HCT116 (cell line): Measurements from ENCODE around the gene HOXD10. TPM values are rescaled to one million over a fixed set of nuclear protein-coding genes. Genes with fewer than 3 reads are reported as not detected.

Source experiments
- ATAC-seq: fragments of 200-7000 bp; cut with Tn5 transposase; 2 replicates; pipeline ENCODE4 v1.9.1; 2020; ENCODE audit warnings: mild to moderate bottlenecking, moderate library complexity
- BruUV-seq: library from RNA; stranded (reverse); fragments of 400-500 nt; replicated peaks from 2 replicates; lab custom pipeline; 2021; lab: Mats Ljungman, UMichigan
- CTCF ChIA-PET: fragments of 300-600 bp; sonication (Branson Sonifier 250); formaldehyde crosslinking; loops from one replicate; lab custom pipeline; 2021; ENCODE audit warnings: antibody characterized with exemption; lab: Charles Lee
- POLR2A ChIA-PET: fragments of 300-600, 350-600 bp; sonication (Branson Sonifier 250); formaldehyde crosslinking; loops from one replicate; lab custom pipeline; 2021; ENCODE audit warnings: antibody characterized with exemption; lab: Charles Lee
- RAD21 ChIA-PET, 2 experiments: fragments of 300-600 bp; sonication (Branson Sonifier 250); formaldehyde crosslinking; loops; one replicate each; lab custom pipeline; 2023; ENCODE audit warnings: low total read pairs in 2 of 2; ENCODE audit not compliant: uncharacterized antibody in 2 of 2, unreplicated experiment in 2 of 2, low non-redundant PET in 1 of 2; lab: Charles Lee
- DNase-seq: peaks from one replicate; pipeline ENCODE4 v3.0.0-alpha.2; 2010; ENCODE audit warnings: low read depth, low spot score
- H2AFZ ChIP-seq: fragments of 200-600 bp; shearing (Covaris generic), sonication (generic); 2 replicates; pipeline ENCODE4 v1.6.1; 2017; ENCODE audit warnings: low read depth, mixed run types, mixed read lengths, antibody characterized with exemption, low read length; ENCODE audit not compliant: poor library complexity, severe bottlenecking
- H3K27ac ChIP-seq: 2 replicates; pipeline ENCODE4 v1.5.1; 2012; ENCODE audit warnings: low read depth, low read length
- H3K27me3 ChIP-seq: fragments of 200-600 bp; sonication (generic); 2 replicates; pipeline ENCODE4 v1.6.1; 2016; ENCODE audit warnings: mixed run types, low read length, mixed read lengths; ENCODE audit not compliant: insufficient read depth
- H3K36me3 ChIP-seq, 2 experiments: fragments of 200-500 bp in 1 of 2; fragments of 200-600 bp in 1 of 2; sonication (Bioruptor generic) in 1 of 2; sonication (generic) in 1 of 2; 2 replicates each; pipeline versions ENCODE4 v1.5.1 to v1.6.1; 2014 to 2016; ENCODE audit warnings: low read length in 2 of 2, inconsistent platforms in 1 of 2, mixed read lengths in 1 of 2, mixed run types in 1 of 2; ENCODE audit not compliant: insufficient read depth in 2 of 2, control insufficient read depth in 1 of 2
- H3K4me1 ChIP-seq, 2 experiments: fragments of 200-600 bp in 1 of 2; sonication (generic) in 1 of 2; 2 replicates each; pipeline versions ENCODE4 v1.5.1 to v1.6.1; 2012 to 2017; ENCODE audit warnings: low read length in 2 of 2, inconsistent platforms in 1 of 2, mild to moderate bottlenecking in 1 of 2, mixed read lengths in 1 of 2, mixed run types in 1 of 2, moderate library complexity in 1 of 2; ENCODE audit not compliant: insufficient read depth in 2 of 2, control insufficient read depth in 1 of 2
- H3K4me2 ChIP-seq: fragments of 200-600 bp; sonication (generic); 2 replicates; pipeline ENCODE4 v1.6.1; 2017; ENCODE audit warnings: mixed run types, low read length, mixed read lengths
- H3K4me3 ChIP-seq, 2 experiments: fragments of 200-600 bp in 1 of 2; sonication (generic) in 1 of 2; replicated peaks in 1 of 2; 2 replicates each; pipeline ENCODE4 v1.5.1; 2011 to 2016; ENCODE audit warnings: low read length in 2 of 2, control low read depth in 1 of 2, low read depth in 1 of 2, mild to moderate bottlenecking in 1 of 2, mixed read lengths in 1 of 2, mixed run types in 1 of 2
- H3K79me2 ChIP-seq: fragments of 200-600 bp; sonication (generic); 2 replicates; pipeline ENCODE4 v1.6.1; 2017; ENCODE audit warnings: mild to moderate bottlenecking, mixed run types, low read length, moderate library complexity, mixed read lengths; ENCODE audit not compliant: insufficient read depth
- H3K9ac ChIP-seq: fragments of 200-600 bp; sonication (generic); 2 replicates; pipeline ENCODE4 v1.6.1; 2016; ENCODE audit warnings: low read length, mixed read lengths
- H3K9me2 ChIP-seq: fragments of 200-600 bp; sonication (generic), shearing (Covaris generic); 2 replicates; pipeline ENCODE4 v1.6.1; 2017; ENCODE audit warnings: mixed run types, mild to moderate bottlenecking, moderate library complexity; ENCODE audit not compliant: insufficient read depth
- H3K9me3 ChIP-seq, 2 experiments: fragments of 200-500 bp in 1 of 2; fragments of 200-600 bp in 1 of 2; sonication (Bioruptor generic) in 1 of 2; sonication (generic) in 1 of 2; 2 replicates each; pipeline ENCODE4 v1.6.1; 2014 to 2017; ENCODE audit warnings: low read length in 2 of 2, mixed read lengths in 2 of 2, inconsistent platforms in 1 of 2, low read depth in 1 of 2, mild to moderate bottlenecking in 1 of 2, mixed run types in 1 of 2, moderate library complexity in 1 of 2; ENCODE audit not compliant: control insufficient read depth in 1 of 2, insufficient read depth in 1 of 2
- H4K20me1 ChIP-seq: fragments of 200-600 bp; sonication (generic), shearing (Covaris generic); 2 replicates; pipeline ENCODE4 v1.6.1; 2017; ENCODE audit warnings: mixed run types, mild to moderate bottlenecking, moderate library complexity; ENCODE audit not compliant: insufficient read depth
- CBX3 ChIP-seq: IDR thresholded peaks from 2 replicates; pipeline ENCODE4 v1.6.1; 2012; ENCODE audit warnings: low read depth
- EGR1 ChIP-seq: IDR thresholded peaks from 2 replicates; pipeline ENCODE4 v1.6.1; 2012; ENCODE audit warnings: low read depth
- ELF1 ChIP-seq: IDR thresholded peaks from 2 replicates; pipeline ENCODE4 v1.6.1; 2012; ENCODE audit warnings: low read depth, borderline replicate concordance
- EZH2 ChIP-seq: fragments of 200-600 bp; sonication (generic); IDR thresholded peaks from 2 replicates; pipeline ENCODE4 v1.6.1; 2017; ENCODE audit warnings: antibody characterized with exemption, mixed run types
- FOSL1 ChIP-seq: IDR thresholded peaks from 2 replicates; pipeline ENCODE4 v1.6.1; 2012; ENCODE audit warnings: low read depth
- JUND ChIP-seq: IDR thresholded peaks from 2 replicates; pipeline ENCODE4 v1.6.1; 2012
- RAD21 ChIP-seq: IDR thresholded peaks from 2 replicates; pipeline ENCODE4 v1.6.1; 2012; ENCODE audit warnings: low read depth, mild to moderate bottlenecking
- SIN3A ChIP-seq: IDR thresholded peaks from 2 replicates; pipeline ENCODE4 v1.6.1; 2012; ENCODE audit warnings: low read depth
- YY1 ChIP-seq: IDR thresholded peaks from 2 replicates; pipeline ENCODE4 v1.6.1; 2011; ENCODE audit warnings: low read length, low read depth, moderate library complexity, mild to moderate bottlenecking; ENCODE audit not compliant: insufficient replicate concordance; ENCODE audit errors: extremely low read depth
- ZNF274 ChIP-seq: fragments of 200-500 bp; sonication (Bioruptor generic); IDR thresholded peaks from 2 replicates; pipeline ENCODE4 v1.6.1; 2014; ENCODE audit warnings: mild to moderate bottlenecking, low read depth, low read length, inconsistent platforms
- intact Hi-C: fragments of 100-400 bp; cut with micrococcal nuclease; formaldehyde crosslinking; loops from 2 replicates; pipeline ENCODE4 v1.10.0; 2022
- total RNA-seq: library from RNA; stranded (reverse); gene quantifications from one replicate; pipeline ENCODE4 v1.2.1, GENCODE V29; 2021; ENCODE audit not compliant: unreplicated experiment
- TF ChIP-seq, protein P1 (sequence below): IDR thresholded peaks from 2 replicates; pipeline ENCODE4 v1.6.1; 2012; ENCODE audit warnings: low read depth

HOXD10 gene
- total RNA-seq, 1 experiment from 2014 or later: not detected

DNA sequence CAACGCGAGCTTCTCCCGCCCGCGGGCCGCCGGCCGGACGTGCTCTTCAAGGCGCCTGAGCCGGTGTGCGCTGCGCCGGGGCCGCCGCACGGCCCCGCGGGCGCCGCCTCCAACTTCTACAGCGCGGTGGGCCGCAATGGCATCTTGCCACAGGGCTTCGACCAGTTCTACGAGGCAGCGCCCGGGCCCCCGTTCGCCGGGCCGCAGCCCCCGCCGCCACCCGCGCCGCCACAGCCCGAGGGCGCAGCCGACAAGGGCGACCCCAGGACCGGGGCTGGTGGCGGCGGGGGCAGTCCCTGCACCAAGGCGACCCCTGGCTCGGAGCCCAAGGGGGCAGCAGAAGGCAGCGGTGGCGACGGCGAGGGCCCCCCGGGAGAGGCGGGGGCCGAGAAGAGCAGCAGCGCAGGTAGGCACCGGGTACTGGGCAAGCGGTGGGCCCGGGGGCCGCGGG is 8.8 kb upstream of the HOXD10 start:
- no TSS peak for BruUV-seq
- H3K36me3 ChIP-seq: no peaks in the 10 kb centered on the region
- no peak for DNase-seq
- intact Hi-C loops: no loop called here
- ATAC-seq: no peak
- ChIA-PET POLR2A (no interaction called here), CTCF (no interaction called here), RAD21 (no interaction called here)
- H3K4me2 ChIP-seq: no peak overlapping the region
- H3K79me2 ChIP-seq: no peaks in the 10 kb centered on the region
- peaks cover 0 to 18% of the 10 kb centered on the region in 2 experiments; a peak in 1 of 4 replicates for H3K4me1 ChIP-seq
- no peaks in the 10 kb centered on the region for H4K20me1 ChIP-seq
- no peak overlapping the region for H3K4me3 ChIP-seq
- no peaks in the 10 kb centered on the region for H3K9me2 ChIP-seq
- no peak overlapping the region for H2AFZ ChIP-seq
- no peak for TF ChIP-seq ELF1
- no peak for TF ChIP-seq RAD21
- TF ChIP-seq EGR1: no peak
- TF ChIP-seq FOSL1: no peak
- TF ChIP-seq, protein P1, sequence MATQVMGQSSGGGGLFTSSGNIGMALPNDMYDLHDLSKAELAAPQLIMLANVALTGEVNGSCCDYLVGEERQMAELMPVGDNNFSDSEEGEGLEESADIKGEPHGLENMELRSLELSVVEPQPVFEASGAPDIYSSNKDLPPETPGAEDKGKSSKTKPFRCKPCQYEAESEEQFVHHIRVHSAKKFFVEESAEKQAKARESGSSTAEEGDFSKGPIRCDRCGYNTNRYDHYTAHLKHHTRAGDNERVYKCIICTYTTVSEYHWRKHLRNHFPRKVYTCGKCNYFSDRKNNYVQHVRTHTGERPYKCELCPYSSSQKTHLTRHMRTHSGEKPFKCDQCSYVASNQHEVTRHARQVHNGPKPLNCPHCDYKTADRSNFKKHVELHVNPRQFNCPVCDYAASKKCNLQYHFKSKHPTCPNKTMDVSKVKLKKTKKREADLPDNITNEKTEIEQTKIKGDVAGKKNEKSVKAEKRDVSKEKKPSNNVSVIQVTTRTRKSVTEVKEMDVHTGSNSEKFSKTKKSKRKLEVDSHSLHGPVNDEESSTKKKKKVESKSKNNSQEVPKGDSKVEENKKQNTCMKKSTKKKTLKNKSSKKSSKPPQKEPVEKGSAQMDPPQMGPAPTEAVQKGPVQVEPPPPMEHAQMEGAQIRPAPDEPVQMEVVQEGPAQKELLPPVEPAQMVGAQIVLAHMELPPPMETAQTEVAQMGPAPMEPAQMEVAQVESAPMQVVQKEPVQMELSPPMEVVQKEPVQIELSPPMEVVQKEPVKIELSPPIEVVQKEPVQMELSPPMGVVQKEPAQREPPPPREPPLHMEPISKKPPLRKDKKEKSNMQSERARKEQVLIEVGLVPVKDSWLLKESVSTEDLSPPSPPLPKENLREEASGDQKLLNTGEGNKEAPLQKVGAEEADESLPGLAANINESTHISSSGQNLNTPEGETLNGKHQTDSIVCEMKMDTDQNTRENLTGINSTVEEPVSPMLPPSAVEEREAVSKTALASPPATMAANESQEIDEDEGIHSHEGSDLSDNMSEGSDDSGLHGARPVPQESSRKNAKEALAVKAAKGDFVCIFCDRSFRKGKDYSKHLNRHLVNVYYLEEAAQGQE: no peak
- no peak overlapping the region for H3K9ac ChIP-seq
- H3K9me3 ChIP-seq: no peaks in the 10 kb centered on the region
- no peaks in the 10 kb centered on the region for H3K27me3 ChIP-seq
- no peak overlapping the region for H3K27ac ChIP-seq

DNA sequence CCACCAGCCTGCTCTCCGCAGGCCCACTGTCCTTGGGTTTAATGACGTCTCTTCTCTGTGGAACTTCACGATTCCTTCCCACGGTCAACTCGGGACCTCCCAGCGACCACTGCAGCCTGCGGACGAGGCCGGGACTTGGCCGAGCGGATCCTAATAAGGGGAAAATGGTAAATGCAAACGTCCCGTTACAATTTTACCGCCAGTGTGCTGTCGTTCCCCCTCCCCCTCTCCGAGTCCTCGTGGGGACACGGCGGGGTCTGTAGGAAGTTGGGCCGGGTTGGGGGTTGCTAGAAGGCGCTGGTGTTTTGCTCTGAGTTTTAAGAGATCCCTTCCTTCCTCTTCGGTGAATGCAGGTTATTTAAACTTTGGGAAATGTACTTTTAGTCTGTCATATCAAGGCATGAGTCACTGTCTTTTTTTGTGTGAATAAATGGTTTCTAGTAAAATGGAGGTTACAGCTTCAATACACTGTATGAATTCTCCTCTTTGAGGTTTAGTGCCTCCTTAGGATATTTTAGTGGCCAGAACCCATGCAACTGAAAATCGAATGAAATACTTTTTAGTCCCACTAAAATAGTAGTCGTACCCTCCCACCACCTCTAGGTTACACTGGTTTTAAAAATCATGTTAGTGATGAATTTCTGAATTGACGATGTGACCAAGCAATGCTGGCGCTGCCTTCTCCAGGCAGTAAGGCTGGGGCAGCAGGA is 7.2 kb upstream of the HOXD10 start:
- Histone ChIP-seq H3K36me3 (no peaks in the 10 kb centered on the region), H2AFZ (no peak overlapping the region), H3K9me3 (no peaks in the 10 kb centered on the region), H3K27me3 (no peaks in the 10 kb centered on the region), H3K4me2 (no peak overlapping the region), H3K9me2 (no peaks in the 10 kb centered on the region)
- BruUV-seq: no TSS peak
- TF ChIP-seq FOSL1 (no peak), CBX3 (no peak), EZH2 (no peak), SIN3A (no peak), ZNF274 (no peak), YY1 (no peak), JUND (no peak)
- TF ChIP-seq, all 23 proteins: peak for 0
- ChIA-PET POLR2A (no interaction called here), RAD21 (no interaction called here), CTCF (no interaction called here)
- DNase-seq (no peak), ATAC-seq (no peak)
- peaks cover 0 to 18% of the 10 kb centered on the region in 2 experiments; a peak in 1 of 4 replicates for H3K4me1 ChIP-seq
- H3K79me2 ChIP-seq: no peaks in the 10 kb centered on the region
- H4K20me1 ChIP-seq: no peaks in the 10 kb centered on the region
- H3K4me3 ChIP-seq: no peak overlapping the region
- intact Hi-C loops: no loop called here
- no peak overlapping the region for H3K9ac ChIP-seq
- H3K27ac ChIP-seq: no peak overlapping the region
